Medulla oblongata (tissue), 1 donor: ENCODE results near the gene ADCY4.
"Not testable (repeated sequence)": the region's sequence is repeated elsewhere in the genome, so short reads cannot be mapped to it uniquely, and the experiment has no call there.

Source experiments
- DNase-seq: peaks from one replicate; pipeline ENCODE4 v3.0.0-alpha.2; 2015; ENCODE audit errors: extremely low spot score

Gene ADCY4

GRCh38 chr14:24334431-24335291 lies at the start of gene ADCY4:
ADCY4 (minus strand) TSS chr14:24335071; CDS start chr14:24334652, 419 bp downstream.
- DNase-seq: no peak

- DNase-seq: no peak
Observed at GRCh38 chr14:24384169-24384568, 49.3 kb upstream of the ADCY4 start.

- no peak for DNase-seq
Observed at GRCh38 chr14:24382064-24382371, 47.1 kb upstream of the ADCY4 start.

- DNase-seq: no peak
Observed at GRCh38 chr14:24381363-24382063, 46.6 kb upstream of the ADCY4 start.

- DNase-seq: no peak
Observed at GRCh38 chr14:24379907-24380730, 45.2 kb upstream of the ADCY4 start.

- DNase-seq: no peak
Observed at GRCh38 chr14:24378981-24379906, 44.4 kb upstream of the ADCY4 start.

- no peak for DNase-seq
Observed at GRCh38 chr14:24378327-24378726, 43.5 kb upstream of the ADCY4 start.

GRCh38 chr14:24377657-24378056 lies 42.8 kb upstream of the ADCY4 start:
- DNase-seq: no peak

GRCh38 chr14:24377126-24377525 lies 42.3 kb upstream of the ADCY4 start:
- DNase-seq: no peak

- no peak for DNase-seq
Observed at GRCh38 chr14:24376448-24377070, 41.7 kb upstream of the ADCY4 start.

GRCh38 chr14:24372701-24373416 lies 38.0 kb upstream of the ADCY4 start:
- DNase-seq: no peak

- DNase-seq: not testable (repeated sequence)
Observed at GRCh38 chr14:24371605-24372004, 36.7 kb upstream of the ADCY4 start.

GRCh38 chr14:24370748-24371147 lies 35.9 kb upstream of the ADCY4 start:
- no peak for DNase-seq

- no peak for DNase-seq
Observed at GRCh38 chr14:24369907-24370687, 35.2 kb upstream of the ADCY4 start.

GRCh38 chr14:24369463-24369862 lies 34.6 kb upstream of the ADCY4 start:
- no peak for DNase-seq

- peak; percentile 17 for DNase-seq
Observed at GRCh38 chr14:24368562-24369252, 33.8 kb upstream of the ADCY4 start.

- DNase-seq: no peak
Observed at GRCh38 chr14:24368212-24368561, 33.3 kb upstream of the ADCY4 start.

GRCh38 chr14:24367514-24368211 lies 32.8 kb upstream of the ADCY4 start, which contains the start of gene NFATC4:
NFATC4 (plus strand) TSS chr14:24368184; CDS start chr14:24368341, 157 bp downstream.
- DNase-seq: peak; percentile 65
